CD14-positive monocyte (primary cell): ENCODE measurements around the gene GUCY1A1. TPM values are rescaled to one million over a fixed set of nuclear protein-coding genes. Genes with fewer than 3 reads are reported as not detected.

Experiments used
- DNase-seq, 3 donors: peaks; one replicate each; pipeline ENCODE4 v3.0.0-alpha.2; 2011 to 2022
- H2AFZ ChIP-seq: 2 replicates; pipeline ENCODE4 v1.6.0; 2012; ENCODE audit warnings: mild to moderate bottlenecking, low read depth, low read length, inconsistent platforms; ENCODE audit not compliant: insufficient read depth, poor library complexity, severe bottlenecking
- H3K27ac ChIP-seq, 2 donors: 1 replicate in 1 of 2; 2 replicates in 1 of 2; pipeline ENCODE4 v1.5.1; 2012 to 2013; ENCODE audit warnings: low read length in 2 of 2, control low read depth in 1 of 2, inconsistent platforms in 1 of 2, low read depth in 1 of 2, mild to moderate bottlenecking in 1 of 2
- H3K27me3 ChIP-seq, 2 donors: one replicate each; pipeline versions ENCODE4 v1.6.0 to v1.6.1; 2011 to 2013; ENCODE audit warnings: low read length in 2 of 2; ENCODE audit not compliant: control insufficient read depth in 2 of 2, insufficient read depth in 2 of 2
- H3K36me3 ChIP-seq, 2 donors: replicated peaks in 1 of 2; 1 replicate in 1 of 2; 2 replicates in 1 of 2; pipeline versions ENCODE4 v1.5.1 to v1.6.1; 2012 to 2013; ENCODE audit warnings: low read length in 2 of 2, control low read depth in 1 of 2, inconsistent platforms in 1 of 2, mild to moderate bottlenecking in 1 of 2; ENCODE audit not compliant: insufficient read depth in 2 of 2, control insufficient read depth in 1 of 2
- H3K4me1 ChIP-seq, 2 donors: 1 replicate in 1 of 2; 2 replicates in 1 of 2; pipeline versions ENCODE4 v1.5.1 to v1.6.1; 2012 to 2013; ENCODE audit warnings: low read length in 2 of 2, control low read depth in 1 of 2, inconsistent platforms in 1 of 2, mild to moderate bottlenecking in 1 of 2, moderate library complexity in 1 of 2; ENCODE audit not compliant: insufficient read depth in 2 of 2, control insufficient read depth in 1 of 2
- H3K4me2 ChIP-seq: replicated peaks from 2 replicates; pipeline ENCODE3; 2012; ENCODE audit warnings: low read length, moderate library complexity, mild to moderate bottlenecking; ENCODE audit not compliant: poor library complexity, severe bottlenecking; ENCODE audit errors: extremely low read depth
- H3K4me3 ChIP-seq, 3 experiments: fragments of 200-600 bp in 1 of 3; sonication (generic) in 1 of 3; replicated peaks in 1 of 3; 1 replicate in 2 of 3; 2 replicates in 1 of 3; pipeline ENCODE4 v1.5.1; 2011 to 2013; ENCODE audit warnings: low read length in 3 of 3, mild to moderate bottlenecking in 3 of 3, control low read depth in 2 of 3, low read depth in 2 of 3, inconsistent platforms in 1 of 3, moderate library complexity in 1 of 3
- H3K79me2 ChIP-seq: 2 replicates; pipeline ENCODE4 v1.6.0; 2012; ENCODE audit warnings: mild to moderate bottlenecking, control low read depth, inconsistent platforms, low read length, moderate library complexity; ENCODE audit not compliant: insufficient read depth
- H3K9ac ChIP-seq: 2 replicates; pipeline ENCODE4 v1.6.0; 2017; ENCODE audit warnings: low read length, mild to moderate bottlenecking; ENCODE audit not compliant: insufficient read depth, poor library complexity, severe bottlenecking
- H3K9me3 ChIP-seq, 2 donors: replicated peaks in 1 of 2; 1 replicate in 1 of 2; 2 replicates in 1 of 2; pipeline versions ENCODE4 v1.5.1 to v1.6.1; 2012 to 2013; ENCODE audit warnings: low read length in 2 of 2, control low read depth in 1 of 2; ENCODE audit not compliant: control insufficient read depth in 1 of 2, insufficient read depth in 1 of 2
- H4K20me1 ChIP-seq: 2 replicates; pipeline ENCODE4 v1.6.0; 2012; ENCODE audit warnings: mild to moderate bottlenecking, low read length, control low read depth, moderate library complexity; ENCODE audit not compliant: insufficient read depth
- H3K27ac Mint-ChIP-seq, 7 donors: one replicate each; pipeline ENCODE4 v1.8.0; 2020; ENCODE audit warnings: mild to moderate bottlenecking in 7 of 7, mixed read lengths in 7 of 7, moderate library complexity in 6 of 7, inconsistent platforms in 2 of 7
- H3K27me3 Mint-ChIP-seq, 3 donors: one replicate each; pipeline ENCODE4 v1.8.0; 2021 to 2022; ENCODE audit warnings: low read depth in 3 of 3, mild to moderate bottlenecking in 3 of 3, mixed read lengths in 3 of 3, moderate library complexity in 3 of 3, inconsistent platforms in 1 of 3
- H3K36me3 Mint-ChIP-seq, 2 donors: one replicate each; pipeline ENCODE4 v1.8.0; 2020; ENCODE audit warnings: mixed read lengths in 2 of 2, inconsistent platforms in 1 of 2, mild to moderate bottlenecking in 1 of 2
- H3K4me1 Mint-ChIP-seq: one replicate; pipeline ENCODE4 v1.8.0; 2020; ENCODE audit warnings: mild to moderate bottlenecking, mixed read lengths
- H3K4me3 Mint-ChIP-seq, 2 donors: one replicate each; pipeline ENCODE4 v1.8.0; 2020; ENCODE audit warnings: mild to moderate bottlenecking in 2 of 2, mixed read lengths in 2 of 2, moderate library complexity in 1 of 2
- H3K9me3 Mint-ChIP-seq, 7 donors: one replicate each; pipeline ENCODE4 v1.8.0; 2020 to 2022; ENCODE audit warnings: mixed read lengths in 7 of 7, mild to moderate bottlenecking in 6 of 7, moderate library complexity in 6 of 7, inconsistent platforms in 2 of 7
- CTCF ChIP-seq: fragments of 200-600 bp; IDR thresholded peaks from one replicate; pipeline ENCODE4 v1.8.0; 2022; ENCODE audit warnings: antibody characterized with exemption, mild to moderate bottlenecking
- intact Hi-C, 2 donors: fragments of 100-400 bp; cut with micrococcal nuclease; formaldehyde crosslinking; loops; one replicate each; pipeline versions ENCODE4 v1.15.0 to v1.15.1; 2023
- polyA plus RNA-seq, 3 donors: library from polyadenylated mRNA; depleted of rRNA in 1 of 3; unstranded in 2 of 3; stranded (reverse) in 1 of 3; fragments of 300-500 nt in 2 of 3; fragments of >200 nt in 1 of 3; fragmentation: Illumina TruSeq in 2 of 3; gene quantifications; 1 replicate in 2 of 3; 2 replicates in 1 of 3; pipeline ENCODE4 v1.2.3, GENCODE V29; 2012 to 2021

The GUCY1A1 gene
- polyA plus RNA-seq, 3 donors: 0.88 to 1.2 (median 0.95) TPM

GRCh38 chr4:155761916-155762315 is 95.3 kb downstream of the GUCY1A1 start:
- no peak overlapping the region for H3K4me2 ChIP-seq
- no peak overlapping the region for H3K9ac ChIP-seq
- H3K27ac ChIP-seq: no peak overlapping the region
- H3K4me3 ChIP-seq: no peak overlapping the region
- Mint-ChIP-seq H3K36me3 (peaks cover 0 to 4% of the 10 kb centered on the region in 2 donors), H3K27ac (no peak overlapping the region), H3K4me3 (no peak overlapping the region), H3K27me3 (peaks cover 8 to 21% (median 14%) of the 10 kb centered on the region in 3 donors), H3K4me1 (peaks cover 15% of the 10 kb centered on the region), H3K9me3 (peaks cover 0 to 3% (median under 1%) of the 10 kb centered on the region in 7 donors)
- peaks cover 3 to 15% of the 10 kb centered on the region in 2 donors for H3K27me3 ChIP-seq
- H3K4me1 ChIP-seq: peaks cover 13 to 18% of the 10 kb centered on the region in 2 donors
- DNase-seq: no peak
- intact Hi-C loops: no loop called here
- no peaks in the 10 kb centered on the region for H3K9me3 ChIP-seq
- no peak overlapping the region for H2AFZ ChIP-seq
- H3K79me2 ChIP-seq: no peaks in the 10 kb centered on the region
- no peaks in the 10 kb centered on the region for H4K20me1 ChIP-seq
- no peaks in the 10 kb centered on the region for H3K36me3 ChIP-seq
- TF ChIP-seq CTCF: no peak

DNA sequence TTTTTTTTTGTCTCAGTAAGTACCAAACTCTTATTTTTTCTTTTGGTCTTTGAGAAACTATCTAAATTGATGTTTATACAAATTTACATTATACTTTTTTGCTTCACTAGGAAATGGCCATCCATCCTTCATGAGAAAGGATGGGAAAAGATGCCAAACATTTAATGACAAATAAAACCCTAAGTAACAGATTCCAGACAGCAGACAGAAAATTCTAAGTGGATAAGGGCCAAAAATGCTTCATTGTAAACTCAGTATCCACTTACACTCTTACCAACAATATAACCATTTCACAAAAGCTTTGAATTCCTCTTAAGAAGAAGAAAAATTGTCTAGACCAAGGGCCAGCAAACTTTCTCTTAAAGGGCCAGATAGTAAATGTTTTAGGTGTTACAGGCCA is 95.7 kb downstream of the GUCY1A1 start:
- H3K4me1 ChIP-seq: peaks cover 13 to 18% of the 10 kb centered on the region in 2 donors
- H3K27me3 Mint-ChIP-seq: peaks cover 8 to 21% (median 14%) of the 10 kb centered on the region in 3 donors

More for the DNA sequence above, 95.7 kb downstream of the GUCY1A1 start:
- no peak overlapping the region for H2AFZ ChIP-seq
- no peaks in the 10 kb centered on the region for H3K9me3 ChIP-seq
- peaks cover 0 to 3% (median 0%) of the 10 kb centered on the region in 7 donors for H3K9me3 Mint-ChIP-seq
- no peak for DNase-seq
- peaks cover 15% of the 10 kb centered on the region for H3K4me1 Mint-ChIP-seq
- no peaks in the 10 kb centered on the region for H4K20me1 ChIP-seq
- no peaks in the 10 kb centered on the region for H3K79me2 ChIP-seq
- intact Hi-C loops: no loop called here
- no peaks in the 10 kb centered on the region for H3K36me3 ChIP-seq
- no peak overlapping the region for H3K4me3 Mint-ChIP-seq
- no peak overlapping the region for H3K9ac ChIP-seq
- H3K36me3 Mint-ChIP-seq: peaks cover 0 to 4% of the 10 kb centered on the region in 2 donors
- H3K27me3 ChIP-seq: peaks cover 3 to 15% of the 10 kb centered on the region in 2 donors
- no peak overlapping the region for H3K27ac ChIP-seq
- H3K4me2 ChIP-seq: no peak overlapping the region
- H3K4me3 ChIP-seq: no peak overlapping the region
- no peak overlapping the region for H3K27ac Mint-ChIP-seq
- TF ChIP-seq CTCF: no peak
